ENCODE measurements around the gene CAPNS2.
A peak's percentile ranks its signal among the peaks of the same experiment; 100 is the strongest.

Gene CAPNS2

DNA sequence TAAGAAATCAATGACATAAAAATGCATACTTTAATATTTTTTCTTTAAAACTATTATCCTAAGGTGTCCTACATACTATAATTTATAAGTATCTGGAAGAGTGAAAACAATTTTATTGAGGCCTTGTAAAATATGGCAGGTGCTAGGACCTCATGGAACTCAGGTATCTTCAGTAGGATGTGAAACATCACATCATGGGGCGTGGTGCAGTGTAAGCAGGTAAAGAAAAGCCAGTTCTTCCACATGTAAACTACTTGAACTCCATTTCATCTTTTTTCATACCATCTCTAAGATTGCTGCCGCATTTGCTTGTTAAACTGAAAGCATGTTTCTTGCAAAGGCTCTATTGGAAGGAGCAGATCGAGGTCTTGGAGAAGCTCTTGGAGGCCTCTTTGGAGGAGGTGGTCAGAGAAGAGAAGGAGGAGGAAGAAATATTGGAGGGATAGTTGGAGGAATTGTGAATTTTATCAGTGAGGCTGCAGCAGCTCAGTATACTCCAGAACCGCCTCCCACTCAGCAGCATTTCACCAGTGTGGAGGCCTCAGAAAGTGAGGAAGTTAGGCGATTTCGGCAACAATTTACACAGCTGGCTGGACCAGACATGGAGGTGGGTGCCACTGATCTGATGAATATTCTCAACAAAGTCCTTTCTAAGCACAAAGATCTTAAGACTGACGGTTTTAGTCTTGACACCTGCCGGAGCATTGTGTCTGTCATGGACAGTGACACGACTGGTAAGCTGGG is at the start of gene CAPNS2:
CAPNS2 (plus strand) TSS at position 253 of the 744 bp plus-strand sequence; CDS start at position 326, 73 bp downstream.
- no peak for DNase-seq

DNA sequence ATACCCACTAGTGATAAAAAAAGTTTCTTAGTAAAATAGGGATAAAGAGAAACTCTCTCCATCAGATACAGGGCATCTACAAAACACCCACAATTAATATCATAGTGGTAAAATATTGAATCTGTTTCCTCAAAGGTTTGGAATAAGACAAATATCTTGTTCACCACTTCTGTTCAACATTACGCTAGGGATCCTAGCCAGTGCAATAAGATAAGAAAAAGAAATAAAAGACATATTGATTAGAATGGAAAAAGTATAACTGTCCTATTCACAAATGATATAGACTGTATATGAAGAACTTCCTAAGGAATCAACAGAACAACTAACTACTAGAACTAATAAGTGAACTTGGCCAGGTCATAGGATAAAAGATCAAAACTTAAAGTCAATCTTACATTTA is 44.7 kb upstream of the CAPNS2 start:
- no peak for DNase-seq

DNA sequence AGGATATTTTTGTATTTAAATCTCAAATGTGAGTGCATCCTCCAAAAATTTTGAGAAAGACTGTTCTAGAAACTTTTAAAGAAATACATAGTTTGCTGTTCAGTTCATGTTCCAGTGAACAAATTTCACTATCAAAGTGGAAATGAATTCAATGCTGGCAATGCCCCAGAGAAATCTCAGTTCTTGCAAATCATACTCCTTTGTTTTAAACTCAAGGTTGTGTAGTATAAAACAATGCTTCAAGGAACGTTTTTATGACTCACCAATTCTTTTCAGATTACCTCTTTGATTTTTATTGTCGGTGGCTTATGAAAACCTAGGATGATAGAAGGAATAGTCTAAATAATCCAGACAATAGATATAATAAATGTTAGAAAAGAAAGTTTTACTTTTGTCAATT is 40.0 kb upstream of the CAPNS2 start:
- no peak for DNase-seq

DNA sequence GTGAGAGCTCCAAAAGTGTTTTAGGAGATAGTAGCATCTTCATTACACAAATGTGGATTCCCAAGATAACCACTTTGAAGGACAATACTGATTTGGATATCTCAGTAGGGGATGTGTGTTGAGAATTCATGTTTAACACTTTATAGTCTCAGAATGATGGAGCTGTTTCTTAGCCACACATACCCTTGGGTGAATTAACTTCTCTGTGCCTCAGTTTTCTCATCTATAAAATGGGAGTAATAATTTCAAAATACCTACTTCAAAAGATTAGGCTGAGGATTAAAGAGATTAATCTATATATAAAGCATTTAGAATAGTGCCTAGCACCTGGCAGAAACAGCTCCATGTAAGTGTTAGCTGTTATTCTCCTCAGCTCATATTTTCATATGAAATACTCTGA is 38.6 kb upstream of the CAPNS2 start:
- no peak for DNase-seq

GRCh38 chr16:55529018-55529417 is 37.5 kb upstream of the CAPNS2 start:
- DNase-seq = no peak

GRCh38 chr16:55530316-55530856 is 36.1 kb upstream of the CAPNS2 start:
- no peak for DNase-seq

- no peak for DNase-seq
These were observed 34.3 kb upstream of the CAPNS2 start for GRCh38 chr16:55532227-55532626.

DNA sequence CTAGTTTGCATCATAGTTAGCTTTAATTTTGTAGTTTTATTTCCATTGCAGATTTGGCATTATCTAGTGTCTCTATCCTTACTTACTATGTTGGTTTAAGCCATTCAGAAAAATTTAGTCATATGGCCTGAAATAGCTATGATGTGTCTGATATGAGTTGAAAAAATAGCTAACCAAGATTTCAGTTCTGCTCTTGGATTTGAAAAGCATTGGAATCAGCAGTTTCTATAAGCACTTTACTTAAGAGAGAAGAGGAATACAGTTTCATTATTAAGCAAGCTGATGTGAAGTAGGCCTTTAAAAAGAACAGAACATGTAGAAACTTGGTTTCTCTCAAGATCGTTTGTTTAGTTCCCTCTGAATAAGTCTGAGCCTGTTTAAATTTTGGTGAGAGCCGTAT is 31.7 kb upstream of the CAPNS2 start:
- DNase-seq = no peak

GRCh38 chr16:55539049-55539448 is 27.4 kb upstream of the CAPNS2 start:
- DNase-seq = no peak

GRCh38 chr16:55539488-55539887 is 27.0 kb upstream of the CAPNS2 start:
- DNase-seq = no peak

- no peak for DNase-seq
These were observed 26.3 kb upstream of the CAPNS2 start for GRCh38 chr16:55540221-55540620.

DNA sequence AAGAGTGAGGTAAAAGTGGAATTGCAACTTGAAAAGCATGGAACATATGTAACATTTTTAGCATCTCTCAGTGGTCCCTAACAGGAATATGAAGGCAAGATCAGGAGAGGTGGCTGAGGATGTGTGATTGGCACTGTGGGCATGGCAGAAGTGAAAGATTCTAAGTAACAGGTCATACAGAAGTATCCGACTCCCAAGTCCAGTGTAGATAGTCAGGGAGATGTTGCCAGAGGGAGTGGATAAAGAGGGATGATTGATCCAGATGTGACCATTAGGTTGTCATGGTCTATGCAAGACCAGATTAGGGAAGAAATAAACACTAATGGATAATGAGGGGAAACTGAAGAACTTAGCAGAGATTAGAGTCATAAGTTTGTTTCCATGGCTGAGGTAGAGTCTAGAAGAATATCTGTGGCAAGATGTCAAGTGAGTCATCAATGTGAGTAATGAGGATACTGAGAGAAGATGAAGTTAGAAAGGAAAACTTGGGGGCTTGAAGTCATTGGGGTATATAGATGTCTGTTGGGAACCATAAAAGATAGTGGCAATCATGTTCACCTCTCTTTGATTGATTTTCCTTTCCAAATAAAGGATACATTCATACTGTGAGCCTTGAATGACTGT is 23.9 kb upstream of the CAPNS2 start:
- DNase-seq = no peak

GRCh38 chr16:55543472-55543871 is 23.0 kb upstream of the CAPNS2 start:
- peak; percentile 3 for DNase-seq

DNA sequence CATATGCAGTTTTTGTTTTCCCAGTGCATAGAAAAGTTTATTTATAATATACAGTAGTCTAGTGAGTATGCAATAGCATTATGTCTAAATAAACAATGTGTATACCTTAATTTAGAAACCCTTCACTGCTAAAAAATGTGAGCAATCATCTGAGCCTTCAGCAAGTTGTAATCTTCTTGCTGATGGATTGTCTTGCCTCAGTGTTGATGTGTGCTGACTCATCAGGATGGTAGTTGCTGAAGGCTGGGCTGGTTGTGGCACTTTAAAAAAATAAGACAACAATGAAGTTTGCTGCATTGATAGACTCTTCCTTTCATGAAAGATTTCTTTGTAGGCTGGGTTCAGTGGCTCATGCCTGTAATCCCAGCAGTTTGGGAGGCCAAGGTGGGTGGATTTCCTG is 13.9 kb upstream of the CAPNS2 start:
- DNase-seq = no peak

- DNase-seq = no peak
These were observed 11.0 kb upstream of the CAPNS2 start for GRCh38 chr16:55555436-55555835.

- no peak for DNase-seq
These were observed 9.3 kb upstream of the CAPNS2 start for GRCh38 chr16:55557186-55557585.

- no peak for DNase-seq
These were observed 7.3 kb upstream of the CAPNS2 start for GRCh38 chr16:55559233-55559632.

DNA sequence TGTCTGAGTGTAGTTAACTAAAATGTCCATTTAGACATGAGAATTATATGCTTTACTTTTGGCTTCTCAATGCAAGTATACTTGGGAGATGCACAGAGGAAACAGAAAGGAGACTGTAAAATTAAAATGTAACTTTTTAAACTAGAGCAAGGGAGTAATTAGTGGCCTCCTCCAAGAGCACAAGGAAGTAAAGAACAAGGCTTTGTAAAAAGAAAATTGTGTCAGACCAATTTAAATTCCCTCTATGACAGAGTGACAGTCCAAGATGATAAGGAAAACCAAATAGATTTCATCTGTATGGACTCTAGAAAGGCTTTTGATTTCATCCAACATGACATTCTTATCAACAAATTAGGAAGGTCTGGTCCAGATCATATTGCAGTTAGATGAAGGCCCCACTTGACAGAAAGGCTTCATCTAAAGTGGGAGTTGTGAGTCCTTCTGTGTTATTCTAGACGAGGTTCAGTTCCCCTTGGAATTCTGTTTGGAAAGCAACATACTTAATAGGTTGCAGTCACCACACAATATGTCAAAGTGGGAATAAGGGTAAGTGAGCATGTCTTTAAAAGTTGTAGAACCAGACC is 6.5 kb upstream of the CAPNS2 start:
- DNase-seq = no peak

GRCh38 chr16:55561319-55561848 is 5.1 kb upstream of the CAPNS2 start:
- DNase-seq = no peak

- DNase-seq = no peak
These were observed 3.5 kb upstream of the CAPNS2 start for GRCh38 chr16:55562936-55563335.

DNA sequence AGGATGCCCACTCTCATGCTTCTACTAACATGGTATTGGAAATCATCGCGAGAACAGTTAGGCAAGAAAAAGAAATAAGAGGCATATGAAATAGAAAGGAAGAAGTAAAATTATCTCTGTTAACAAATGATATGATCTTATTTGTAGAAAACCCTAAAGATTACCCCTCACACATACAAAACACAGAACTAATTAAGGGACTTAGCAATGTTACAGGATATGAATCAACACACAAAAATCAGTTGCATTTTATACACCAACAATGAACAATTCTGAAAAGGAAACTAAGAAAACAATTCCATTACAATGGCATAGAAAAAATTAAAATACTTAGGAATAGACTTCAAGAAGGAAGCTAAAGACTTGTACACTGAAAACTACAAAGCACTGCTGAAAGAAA is 2.7 kb upstream of the CAPNS2 start:
- DNase-seq = no peak

GRCh38 chr16:55565086-55565485 is 1.4 kb upstream of the CAPNS2 start:
- no peak for DNase-seq

- no peak for DNase-seq
These were observed 898 bp downstream of the CAPNS2 start for GRCh38 chr16:55567382-55567781.

DNA sequence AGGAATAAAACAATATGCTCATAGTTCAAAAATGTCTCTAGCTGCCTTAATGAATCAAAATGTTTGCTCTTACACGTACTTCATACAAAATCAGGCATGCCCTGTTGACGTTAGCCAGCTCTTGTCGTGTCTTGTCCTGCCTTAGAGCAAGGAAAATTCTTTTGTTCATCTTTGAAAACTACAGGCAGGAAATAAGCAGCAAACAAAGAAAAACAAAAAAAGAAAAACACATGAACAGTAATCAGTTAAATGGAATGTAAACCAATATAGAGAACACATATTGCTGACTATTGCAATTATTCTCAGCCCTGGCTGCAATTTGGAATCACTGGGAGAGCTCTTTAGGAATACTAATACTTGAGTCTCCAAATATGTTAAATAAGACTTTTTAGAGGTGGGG is 1.7 kb downstream of the CAPNS2 start:
- no peak for DNase-seq
